ENCODE measurements around the gene SALL1.

The SALL1 gene

GRCh38 chr16:51150888-51151320, at the start of gene SALL1:
Gene SALL1, minus strand, starts transcription at chr16:51151270. Its CDS starts 29 bp downstream, at chr16:51151241.
- in situ Hi-C loops (cut with HindIII; ENCODE audit: low sequenced_read_pairs), result no loop called here

DNA sequence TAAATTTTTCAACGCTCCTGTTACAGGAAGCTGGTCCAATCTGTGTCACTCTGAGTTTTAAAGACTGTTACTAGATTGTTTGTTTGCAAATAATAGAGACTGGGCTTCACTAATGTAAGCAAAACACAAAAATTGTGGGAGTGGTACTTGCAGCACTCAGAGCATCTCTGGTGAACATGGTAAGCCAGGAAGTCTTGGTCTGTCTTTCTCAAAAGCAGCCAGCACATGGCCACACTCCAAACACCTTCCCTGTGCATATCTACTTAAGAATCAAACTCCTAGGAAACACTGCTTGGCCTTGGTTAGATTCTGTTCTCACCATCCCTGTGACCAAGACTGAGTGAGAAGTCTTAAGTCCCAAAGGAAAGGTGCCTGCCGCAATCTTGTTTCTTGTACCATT, 49.7 kb upstream of the SALL1 start:
- in situ Hi-C loops (cut with HindIII; ENCODE audit: low sequenced_read_pairs), result no loop called here

GRCh38 chr16:51197953-51198748, 47.1 kb upstream of the SALL1 start:
- in situ Hi-C loops (cut with HindIII; ENCODE audit: low sequenced_read_pairs), result no loop called here

DNA sequence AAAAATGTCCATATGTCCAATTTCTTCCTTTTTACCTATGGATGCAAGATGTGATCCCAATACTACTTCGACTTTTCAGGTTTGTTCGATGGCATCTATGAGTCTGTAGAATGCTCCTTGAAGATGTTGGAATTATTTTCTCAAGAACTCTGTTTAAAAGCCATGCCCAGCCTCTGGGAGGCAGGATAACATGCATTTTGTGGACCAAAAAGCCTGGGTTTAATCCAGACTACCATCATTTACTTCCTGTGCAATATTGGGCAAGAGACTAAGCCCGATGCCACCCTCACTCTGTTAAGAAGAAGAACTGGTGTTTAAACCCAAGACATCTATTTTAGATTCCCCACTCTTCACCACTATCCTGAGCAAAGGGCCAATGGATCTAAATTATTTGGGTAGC, 42.8 kb upstream of the SALL1 start:
- in situ Hi-C loops (cut with HindIII; ENCODE audit: low sequenced_read_pairs), result no loop called here

GRCh38 chr16:51184702-51185433, 33.8 kb upstream of the SALL1 start:
- in situ Hi-C loops (cut with HindIII; ENCODE audit: low sequenced_read_pairs), result no loop called here

DNA sequence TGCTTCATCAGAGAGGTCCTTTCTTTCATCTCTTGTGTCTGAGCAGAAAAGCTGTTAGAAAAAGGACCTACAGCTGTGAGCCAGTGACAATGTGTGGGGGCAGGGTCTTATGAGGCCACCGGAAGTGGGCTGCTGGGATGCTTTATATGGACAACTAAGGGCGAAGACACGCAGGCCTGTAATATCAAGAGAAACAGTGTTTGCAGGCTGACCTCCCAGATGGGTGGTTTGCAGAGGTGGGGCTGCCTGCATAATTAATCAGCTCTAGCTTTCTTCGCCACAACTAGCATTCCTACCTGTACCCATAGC, 30.4 kb upstream of the SALL1 start:
- in situ Hi-C loops (cut with HindIII; ENCODE audit: low sequenced_read_pairs), result no loop called here

GRCh38 chr16:51180719-51181502, 29.8 kb upstream of the SALL1 start:
- in situ Hi-C loops (cut with HindIII; ENCODE audit: low sequenced_read_pairs), result no loop called here

DNA sequence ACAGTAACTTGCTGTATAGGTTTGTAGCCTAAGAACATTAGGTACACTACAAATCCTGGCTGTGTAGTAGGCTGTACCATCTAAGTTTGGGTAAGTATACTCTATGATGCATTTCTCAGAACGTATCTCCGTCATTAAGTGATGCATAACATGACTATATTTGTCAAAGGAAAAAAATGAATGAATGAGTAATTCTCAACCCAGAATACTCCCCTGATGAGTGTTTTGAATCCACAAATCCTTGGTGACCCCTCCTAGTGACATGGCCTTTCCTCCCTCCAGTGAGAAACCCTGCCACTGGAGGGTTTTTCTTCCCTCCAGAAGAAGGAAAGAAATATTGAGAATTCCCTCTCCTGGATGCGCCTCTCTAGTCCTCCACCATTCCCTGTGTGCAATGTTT, 24.0 kb upstream of the SALL1 start:
- in situ Hi-C loops (cut with HindIII; ENCODE audit: low sequenced_read_pairs), result no loop called here

GRCh38 chr16:51172368-51172767, 21.3 kb upstream of the SALL1 start:
- in situ Hi-C loops (cut with HindIII; ENCODE audit: low sequenced_read_pairs), result no loop called here

- in situ Hi-C loops (cut with HindIII; ENCODE audit: low sequenced_read_pairs), result no loop called here
Observed at GRCh38 chr16:51168755-51169154, 17.7 kb upstream of the SALL1 start.

DNA sequence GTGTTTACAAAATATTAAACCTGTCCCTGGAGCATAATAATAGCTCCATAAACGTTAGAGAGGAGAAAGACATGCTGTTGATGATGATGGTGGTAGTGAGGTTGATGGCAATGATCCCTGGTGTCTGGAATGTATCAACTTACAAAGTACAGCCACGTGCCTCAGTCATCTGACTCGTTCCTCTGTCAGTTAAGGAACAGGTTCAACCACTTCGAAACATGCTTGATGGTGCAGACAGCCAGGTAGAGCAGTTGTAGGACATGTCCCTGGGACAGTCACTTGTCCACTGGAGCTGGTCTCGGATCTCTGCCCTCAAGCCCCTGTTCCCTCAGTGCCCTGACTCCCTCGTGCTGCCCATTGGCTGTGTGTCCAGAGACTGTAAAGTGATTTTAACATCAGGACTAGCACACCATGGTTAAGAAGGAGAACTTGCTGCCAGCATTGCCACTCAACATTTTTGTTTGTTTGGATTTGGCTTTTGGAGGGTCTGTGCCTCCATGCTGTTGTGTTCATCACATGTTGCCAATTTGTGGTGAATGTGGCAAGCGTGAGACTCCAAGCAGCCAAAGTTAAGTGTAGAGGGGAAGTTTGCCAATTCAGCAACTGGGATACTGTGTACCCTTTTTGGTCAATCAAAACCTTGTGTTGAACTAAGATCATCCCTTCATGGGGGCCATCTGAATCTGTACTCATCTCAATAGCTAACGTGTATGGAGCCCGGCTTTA, 16.3 kb upstream of the SALL1 start:
- in situ Hi-C loops (cut with HindIII; ENCODE audit: low sequenced_read_pairs), result no loop called here

DNA sequence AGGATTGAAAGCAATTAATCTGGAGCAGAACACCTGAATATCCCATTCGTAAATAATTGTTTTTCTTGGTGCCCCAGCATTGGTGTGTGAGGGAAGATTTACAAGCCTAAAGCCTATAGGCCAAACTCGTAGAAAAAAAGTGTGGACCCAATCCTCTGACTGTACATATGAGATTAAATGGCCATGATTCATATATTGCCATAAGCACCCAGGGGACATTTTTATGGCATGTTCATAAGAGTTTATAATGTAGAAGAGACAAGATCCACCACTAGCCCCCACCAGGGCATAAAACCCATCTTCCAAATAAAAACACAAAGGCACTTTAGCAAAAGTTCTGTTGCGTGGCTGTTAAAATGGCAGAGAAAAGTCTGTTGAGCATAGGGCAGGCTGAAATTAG, 15.5 kb upstream of the SALL1 start:
- in situ Hi-C loops (cut with HindIII; ENCODE audit: low sequenced_read_pairs), result no loop called here

DNA sequence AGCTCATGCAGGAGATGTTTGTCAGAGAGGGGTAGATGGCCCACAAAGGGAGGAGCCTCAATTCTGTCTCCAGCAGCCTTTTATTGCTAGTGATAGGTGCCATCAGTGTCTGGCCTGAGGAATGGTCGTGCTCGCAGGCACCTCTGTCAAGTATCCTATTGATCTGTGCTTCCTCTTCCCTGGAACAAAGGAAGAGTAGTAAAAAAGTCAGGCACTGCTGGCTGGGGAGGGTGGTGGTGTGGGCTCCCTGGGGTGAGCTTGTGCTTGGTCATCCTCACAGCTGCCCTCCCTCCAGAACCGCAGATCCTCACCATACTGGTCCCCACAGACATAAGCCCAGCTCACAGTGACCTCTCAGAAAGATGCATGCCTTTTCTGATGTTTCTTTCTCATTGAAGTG, 15.0 kb upstream of the SALL1 start:
- in situ Hi-C loops (cut with HindIII; ENCODE audit: low sequenced_read_pairs), result no loop called here

GRCh38 chr16:51165043-51165442, 14.0 kb upstream of the SALL1 start:
- in situ Hi-C loops (cut with HindIII; ENCODE audit: low sequenced_read_pairs), result no loop called here

DNA sequence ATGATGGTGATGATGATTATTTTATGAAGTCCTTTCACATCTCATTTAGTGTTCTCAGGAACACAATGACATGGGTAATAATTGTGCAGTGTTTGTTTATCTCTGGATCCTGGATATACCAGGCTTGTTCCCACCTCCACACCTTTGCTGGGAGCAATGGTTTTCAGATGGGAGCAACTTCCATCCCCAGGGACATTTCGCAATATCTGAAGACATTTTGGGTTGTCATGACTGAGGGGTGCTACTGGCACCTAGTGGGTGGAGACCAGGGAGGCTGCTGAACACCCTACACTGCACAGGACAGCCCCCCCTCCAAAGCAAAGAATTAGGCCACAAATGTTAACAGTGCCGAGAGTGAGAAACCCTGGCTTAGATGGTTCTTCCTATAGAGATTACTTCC, 13.5 kb upstream of the SALL1 start:
- in situ Hi-C loops (cut with HindIII; ENCODE audit: low sequenced_read_pairs), result no loop called here

GRCh38 chr16:51163894-51164566, 13.0 kb upstream of the SALL1 start:
- in situ Hi-C loops (cut with HindIII; ENCODE audit: low sequenced_read_pairs), result no loop called here

GRCh38 chr16:51163366-51163765, 12.3 kb upstream of the SALL1 start:
- in situ Hi-C loops (cut with HindIII; ENCODE audit: low sequenced_read_pairs), result no loop called here

GRCh38 chr16:51161440-51162195, 10.5 kb upstream of the SALL1 start:
- in situ Hi-C loops (cut with HindIII; ENCODE audit: low sequenced_read_pairs), result no loop called here

DNA sequence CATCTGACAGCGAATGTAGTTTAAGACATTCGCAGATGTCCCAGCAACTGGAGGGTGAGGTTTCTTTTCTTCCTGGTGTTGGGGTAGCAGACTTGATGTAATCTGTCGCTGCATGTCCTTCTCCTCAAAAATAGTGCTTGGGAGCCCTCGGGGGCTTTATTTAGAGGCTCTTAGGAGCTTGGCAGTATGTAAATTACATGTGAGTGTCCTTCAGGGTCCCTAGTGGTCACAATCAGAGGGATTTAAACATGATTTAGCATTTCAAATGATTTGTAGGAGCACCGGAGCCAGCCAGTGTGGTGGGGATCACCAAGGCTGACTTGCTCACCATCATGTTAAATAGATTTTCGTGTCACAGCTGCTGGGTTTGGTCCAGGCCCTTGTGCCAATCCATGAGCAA, 8.8 kb upstream of the SALL1 start:
- in situ Hi-C loops (cut with HindIII; ENCODE audit: low sequenced_read_pairs), result no loop called here

- in situ Hi-C loops (cut with HindIII; ENCODE audit: low sequenced_read_pairs), result no loop called here
Observed at GRCh38 chr16:51159296-51159695, 8.2 kb upstream of the SALL1 start.

Measured in DLD1 (cell line).